HepG2 (cell line): Measurements from ENCODE around the gene UBQLN4.

Experiments used
- DPF2 ChIP-seq: sonication (generic); formaldehyde crosslinking; IDR thresholded peaks from 2 replicates; pipeline ENCODE4 v1.4.0; 2020; ENCODE audit warnings: mild to moderate bottlenecking, low read depth, missing genetic modification reagents, borderline replicate concordance
- EZH2 ChIP-seq: conservative IDR thresholded peaks from 2 replicates; pipeline ENCODE4 v1.6.1; 2012; ENCODE audit warnings: mild to moderate bottlenecking, low read depth, low read length, moderate library complexity
- POLR2A ChIP-seq, 2 experiments: IDR thresholded peaks; 2 replicates each; pipeline ENCODE4 v1.6.1; 2011; ENCODE audit warnings: low read depth in 2 of 2, low read length in 2 of 2, mild to moderate bottlenecking in 1 of 2, moderate library complexity in 1 of 2; ENCODE audit not compliant: insufficient read depth in 1 of 2
- POLR2AphosphoS5 ChIP-seq: IDR thresholded peaks from 2 replicates; pipeline ENCODE4 v1.6.1; 2012; ENCODE audit warnings: low read depth, low read length
- SIN3A ChIP-seq: IDR thresholded peaks from 2 replicates; pipeline ENCODE4 v1.6.1; 2011; ENCODE audit warnings: low read depth, mild to moderate bottlenecking, control low read depth, low read length, borderline replicate concordance
- SRF ChIP-seq: IDR thresholded peaks from 2 replicates; pipeline ENCODE4 v1.6.1; 2011; ENCODE audit warnings: mild to moderate bottlenecking, low read depth, low read length, moderate library complexity
- ZFP37 ChIP-seq: sonication (generic); formaldehyde crosslinking; IDR thresholded peaks from 2 replicates; pipeline ENCODE4 v1.4.0; 2020; ENCODE audit warnings: missing genetic modification reagents, borderline replicate concordance
- ZFX ChIP-seq: sonication (generic); formaldehyde crosslinking; IDR thresholded peaks from 2 replicates; pipeline ENCODE4 v1.4.0; 2020; ENCODE audit warnings: mild to moderate bottlenecking, low read depth, missing genetic modification reagents, moderate library complexity
- ZNF780A ChIP-seq: sonication (generic); formaldehyde crosslinking; IDR thresholded peaks from 2 replicates; pipeline ENCODE4 v1.8.0; 2022; ENCODE audit warnings: mild to moderate bottlenecking, missing genetic modification reagents, moderate library complexity
- TF ChIP-seq, protein P1 (sequence below): sonication (generic); formaldehyde crosslinking; IDR thresholded peaks from 2 replicates; pipeline ENCODE4 v1.5.0; 2020; ENCODE audit warnings: mild to moderate bottlenecking, missing genetic modification reagents, moderate library complexity

DNA sequence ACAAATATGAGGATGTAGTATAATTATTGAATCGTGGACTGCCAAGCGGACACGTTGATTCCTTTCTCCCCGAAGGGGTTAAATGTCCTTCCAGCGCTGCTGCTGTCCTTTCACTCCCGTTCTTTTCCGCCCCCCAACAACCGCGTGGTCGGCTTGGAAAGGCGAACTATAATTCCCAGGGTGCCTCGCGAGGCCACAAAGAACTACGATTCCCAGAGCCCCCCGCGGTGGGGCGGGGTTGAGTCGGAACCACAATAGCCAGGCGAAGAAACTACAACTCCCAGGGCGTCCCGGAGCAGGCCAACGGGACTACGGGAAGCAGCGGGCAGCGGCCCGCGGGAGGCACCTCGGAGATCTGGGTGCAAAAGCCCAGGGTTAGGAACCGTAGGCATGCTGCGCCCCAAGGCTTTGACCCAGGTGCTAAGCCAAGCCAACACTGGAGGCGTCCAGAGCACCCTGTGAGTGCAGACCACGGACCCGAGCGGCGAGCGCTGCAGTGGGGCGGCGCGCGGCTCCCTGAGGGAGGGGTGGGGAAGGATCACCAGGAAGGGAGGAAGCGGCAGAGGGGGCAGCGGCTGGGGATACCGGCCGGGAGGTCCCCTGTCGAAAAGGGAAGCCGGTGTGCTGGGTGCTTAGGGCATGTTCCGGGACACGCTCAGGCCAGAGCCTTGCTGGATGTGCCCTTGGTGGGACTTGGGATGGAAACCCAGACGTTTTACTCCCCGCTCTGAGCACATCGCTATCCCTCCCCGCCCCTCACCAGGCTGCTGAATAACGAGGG lies 1.1 kb upstream of the UBQLN4 start, which contains the start of gene LAMTOR2:
- TF ChIP-seq ZFP37 (CRISPR knock-in tag) (no peak), POLR2A (IDR thresholded peaks at IDR 0.05; ENCODE audit: insufficient read depth in 1 of 2, low read depth in 2 of 2, low read length in 2 of 2) (peak; percentile 50 to 89; a peak in 3 of 4 replicates), ZFX (CRISPR knock-in tag) (peak; percentile 92), POLR2AphosphoS5 (peak; percentile 85), SRF (no peak), DPF2 (CRISPR knock-in tag) (no peak), ZNF780A (CRISPR knock-in tag) (no peak), EZH2 (no peak), SIN3A (no peak; the same call in 1 of the 2 replicates)
- TF ChIP-seq, protein P1, sequence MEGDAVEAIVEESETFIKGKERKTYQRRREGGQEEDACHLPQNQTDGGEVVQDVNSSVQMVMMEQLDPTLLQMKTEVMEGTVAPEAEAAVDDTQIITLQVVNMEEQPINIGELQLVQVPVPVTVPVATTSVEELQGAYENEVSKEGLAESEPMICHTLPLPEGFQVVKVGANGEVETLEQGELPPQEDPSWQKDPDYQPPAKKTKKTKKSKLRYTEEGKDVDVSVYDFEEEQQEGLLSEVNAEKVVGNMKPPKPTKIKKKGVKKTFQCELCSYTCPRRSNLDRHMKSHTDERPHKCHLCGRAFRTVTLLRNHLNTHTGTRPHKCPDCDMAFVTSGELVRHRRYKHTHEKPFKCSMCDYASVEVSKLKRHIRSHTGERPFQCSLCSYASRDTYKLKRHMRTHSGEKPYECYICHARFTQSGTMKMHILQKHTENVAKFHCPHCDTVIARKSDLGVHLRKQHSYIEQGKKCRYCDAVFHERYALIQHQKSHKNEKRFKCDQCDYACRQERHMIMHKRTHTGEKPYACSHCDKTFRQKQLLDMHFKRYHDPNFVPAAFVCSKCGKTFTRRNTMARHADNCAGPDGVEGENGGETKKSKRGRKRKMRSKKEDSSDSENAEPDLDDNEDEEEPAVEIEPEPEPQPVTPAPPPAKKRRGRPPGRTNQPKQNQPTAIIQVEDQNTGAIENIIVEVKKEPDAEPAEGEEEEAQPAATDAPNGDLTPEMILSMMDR (CRISPR knock-in tag): peak; percentile 19
